GM12872 (cell line): ENCODE results near the gene TPM1.

Source experiments
- CTCF ChIP-seq: IDR thresholded peaks from 3 replicates; pipeline ENCODE4 v1.5.1; 2011; ENCODE audit warnings: low read depth, mild to moderate bottlenecking, low read length, moderate library complexity; ENCODE audit not compliant: insufficient read depth

The TPM1 gene

GRCh38 chr15:62999923-63000561 lies 42.5 kb upstream of the TPM1 start:
- TF ChIP-seq CTCF: no peak

- TF ChIP-seq CTCF: no peak
Measured at GRCh38 chr15:63000706-63001105, 41.8 kb upstream of the TPM1 start.

GRCh38 chr15:63004211-63004610 lies 38.3 kb upstream of the TPM1 start:
- TF ChIP-seq CTCF: no peak

- TF ChIP-seq CTCF: no peak
Measured at GRCh38 chr15:63006032-63006878, 36.3 kb upstream of the TPM1 start.

GRCh38 chr15:63008333-63009049 lies 34.1 kb upstream of the TPM1 start:
- TF ChIP-seq CTCF: no peak

GRCh38 chr15:63010386-63010785 lies 32.2 kb upstream of the TPM1 start:
- TF ChIP-seq CTCF: no peak
